Left lung (tissue), 10 donors: Measurements from ENCODE around the gene NRL. TPM values are rescaled to one million over a fixed set of nuclear protein-coding genes. Genes with fewer than 3 reads are reported as not detected.

Experiments used
- ATAC-seq: fragments of 200-7000 bp; cut with Tn5 transposase; one replicate; pipeline ENCODE4 v1.9.1; 2020; ENCODE audit warnings: moderate library complexity
- DNase-seq, 4 donors: peaks; one replicate each; pipeline ENCODE4 v3.0.0-alpha.2; 2013 to 2020
- H3K27ac ChIP-seq, 2 donors: fragments of 200-600 bp; sonication (generic) in 1 of 2; one replicate each; pipeline versions ENCODE4 v1.5.0 to v1.8.0; 2020 to 2021
- H3K27me3 ChIP-seq, 2 donors: fragments of 200-600 bp; sonication (generic) in 1 of 2; one replicate each; pipeline versions ENCODE4 v1.5.0 to v1.8.0; 2020 to 2021
- H3K36me3 ChIP-seq, 2 donors: fragments of 200-600 bp; sonication (generic) in 1 of 2; one replicate each; pipeline versions ENCODE4 v1.5.0 to v1.8.0; 2020 to 2021
- H3K4me1 ChIP-seq, 2 donors: fragments of 200-600 bp; one replicate each; pipeline ENCODE4 v1.8.0; 2021
- H3K4me3 ChIP-seq, 2 donors: fragments of 200-600 bp; sonication (generic) in 1 of 2; one replicate each; pipeline versions ENCODE4 v1.5.0 to v1.8.0; 2020 to 2021; ENCODE audit warnings: mild to moderate bottlenecking in 1 of 2
- H3K9me3 ChIP-seq, 2 donors: fragments of 200-600 bp; sonication (generic) in 1 of 2; one replicate each; pipeline versions ENCODE4 v1.5.0 to v1.8.0; 2020 to 2021
- CTCF ChIP-seq, 2 donors: fragments of 200-600 bp; sonication (generic) in 1 of 2; IDR thresholded peaks; one replicate each; pipeline versions ENCODE4 v1.5.0 to v1.8.0; 2021; ENCODE audit warnings: antibody characterized with exemption in 2 of 2
- intact Hi-C, 2 donors: fragments of 100-400 bp; cut with DNase I; formaldehyde crosslinking; loops; one replicate each; pipeline versions ENCODE4 v1.11.2 to v1.14.2; 2022
- polyA plus RNA-seq, 6 donors: library from polyadenylated mRNA; unstranded; fragments of 120-200 nt; gene quantifications; one replicate each; pipeline ENCODE4 v1.2.1, GENCODE V29; 2013; ENCODE audit not compliant: insufficient read length in 6 of 6
- total RNA-seq, 2 donors: library from RNA; stranded (reverse); fragmentation: NEBNext Ultra II Directional; extraction: Animal tissue kit (Norgen Biotek cat#: 25700); gene quantifications; one replicate each; pipeline ENCODE4 v1.2.1, GENCODE V29; 2021
- donor health status: DM: no; HTN: yes; CAD: no.
- donor health status: DM: no; HTN: no; CAD: no.

NRL gene
- total and polyA plus RNA-seq, 8 donors: 0.97 to 2.7 (median 1.6) TPM

- ATAC-seq (peak; percentile 97), DNase-seq (peak; percentile 38 to 91 (median 60))
- H3K4me3 ChIP-seq: peak overlapping the region; percentile 45 to 54
- H3K27ac ChIP-seq: peak overlapping the region; percentile 58 to 65
- intact Hi-C loops: no loop called here
- TF ChIP-seq CTCF (IDR thresholded peaks at IDR 0.05): no peak
- no peaks in the 10 kb centered on the region for H3K36me3 ChIP-seq
- no peaks in the 10 kb centered on the region for H3K9me3 ChIP-seq
- peaks cover 0 to 33% of the 10 kb centered on the region in 2 donors for H3K27me3 ChIP-seq
- peaks cover 6 to 15% of the 10 kb centered on the region in 2 donors for H3K4me1 ChIP-seq
Measured at GRCh38 chr14:24080888-24081738, 33.6 kb downstream of the NRL start.

GRCh38 chr14:24080142-24080530, 34.6 kb downstream of the NRL start:
- DNase-seq (peak in 1 of 4 donors; percentile 19), ATAC-seq (no peak)
- Histone ChIP-seq H3K36me3 (no peaks in the 10 kb centered on the region), H3K9me3 (no peaks in the 10 kb centered on the region), H3K4me3 (no peak overlapping the region), H3K4me1 (peaks cover 6 to 15% of the 10 kb centered on the region in 2 donors), H3K27me3 (peaks cover 0 to 33% of the 10 kb centered on the region in 2 donors), H3K27ac (no peak overlapping the region)
- intact Hi-C loops: no loop called here
- no peak for TF ChIP-seq CTCF (IDR thresholded peaks at IDR 0.05)

- Histone ChIP-seq H3K9me3 (no peaks in the 10 kb centered on the region), H3K36me3 (no peaks in the 10 kb centered on the region), H3K4me1 (peaks cover 6 to 15% of the 10 kb centered on the region in 2 donors), H3K27me3 (peaks cover 0 to 33% of the 10 kb centered on the region in 2 donors), H3K27ac (no peak overlapping the region), H3K4me3 (no peak overlapping the region)
- no peak for TF ChIP-seq CTCF (IDR thresholded peaks at IDR 0.05)
- intact Hi-C loops: no loop called here
- ATAC-seq (no peak), DNase-seq (peak in 1 of 4 donors; percentile 31)
Measured at GRCh38 chr14:24079491-24080141, 35.1 kb downstream of the NRL start.

DNA sequence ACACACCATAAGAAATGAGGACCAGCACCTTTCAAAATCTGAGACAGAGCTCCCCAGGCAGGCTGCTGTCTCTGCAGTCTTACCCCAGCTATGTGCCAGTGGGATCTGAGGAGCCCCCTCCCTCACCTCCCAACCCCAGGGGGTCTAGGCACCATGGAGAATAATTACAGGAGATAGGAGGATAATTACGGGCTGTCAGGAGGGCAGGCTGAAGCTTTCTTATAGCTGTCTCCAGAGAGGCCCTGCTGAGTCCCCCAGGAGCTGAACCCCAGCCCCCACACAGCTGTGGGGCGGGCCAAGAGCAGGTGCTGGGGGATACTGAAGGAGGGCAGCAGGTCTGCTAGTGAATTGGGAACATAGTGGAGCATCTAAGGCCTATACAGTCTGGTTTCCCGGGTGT, 36.6 kb downstream of the NRL start:
- Histone ChIP-seq H3K27me3 (peaks cover 0 to 33% of the 10 kb centered on the region in 2 donors), H3K9me3 (no peaks in the 10 kb centered on the region), H3K4me3 (no peak overlapping the region), H3K36me3 (no peaks in the 10 kb centered on the region), H3K27ac (no peak overlapping the region), H3K4me1 (peaks cover 6 to 15% of the 10 kb centered on the region in 2 donors)
- DNase-seq: peak in 1 of 4 donors; percentile 30
- intact Hi-C loops: no loop called here
- no peak for TF ChIP-seq CTCF (IDR thresholded peaks at IDR 0.05)
- no peak for ATAC-seq

GRCh38 chr14:24077086-24077485, 37.7 kb downstream of the NRL start:
- Histone ChIP-seq H3K27me3 (peaks cover 0 to 34% of the 10 kb centered on the region in 2 donors), H3K9me3 (no peaks in the 10 kb centered on the region), H3K36me3 (no peaks in the 10 kb centered on the region), H3K4me3 (no peak overlapping the region), H3K4me1 (peaks cover 6 to 15% of the 10 kb centered on the region in 2 donors), H3K27ac (no peak overlapping the region)
- intact Hi-C loops: no loop called here
- no peak for ATAC-seq
- no peak for TF ChIP-seq CTCF (IDR thresholded peaks at IDR 0.05)
- DNase-seq: peak in 1 of 4 donors; percentile 71
